HCT116 (cell line): ENCODE results near the gene ZXDC. TPM values are rescaled to one million over a fixed set of nuclear protein-coding genes. Genes with fewer than 3 reads are reported as not detected.

Experiments used
- ATAC-seq: fragments of 200-7000 bp; cut with Tn5 transposase; 2 replicates; pipeline ENCODE4 v1.9.1; 2020; ENCODE audit warnings: mild to moderate bottlenecking, moderate library complexity
- BruUV-seq: library from RNA; stranded (reverse); fragments of 400-500 nt; replicated peaks from 2 replicates; lab custom pipeline; 2021; lab: Mats Ljungman, UMichigan
- CTCF ChIA-PET: fragments of 300-600 bp; sonication (Branson Sonifier 250); formaldehyde crosslinking; loops from one replicate; lab custom pipeline; 2021; ENCODE audit warnings: antibody characterized with exemption; lab: Charles Lee
- POLR2A ChIA-PET: fragments of 300-600, 350-600 bp; sonication (Branson Sonifier 250); formaldehyde crosslinking; loops from one replicate; lab custom pipeline; 2021; ENCODE audit warnings: antibody characterized with exemption; lab: Charles Lee
- RAD21 ChIA-PET, 2 experiments: fragments of 300-600 bp; sonication (Branson Sonifier 250); formaldehyde crosslinking; loops; one replicate each; lab custom pipeline; 2023; ENCODE audit warnings: low total read pairs in 2 of 2; ENCODE audit not compliant: uncharacterized antibody in 2 of 2, unreplicated experiment in 2 of 2, low non-redundant PET in 1 of 2; lab: Charles Lee
- DNase-seq: peaks from one replicate; pipeline ENCODE4 v3.0.0-alpha.2; 2010; ENCODE audit warnings: low read depth, low spot score
- H2AFZ ChIP-seq: fragments of 200-600 bp; shearing (Covaris generic), sonication (generic); 2 replicates; pipeline ENCODE4 v1.6.1; 2017; ENCODE audit warnings: low read depth, mixed run types, mixed read lengths, antibody characterized with exemption, low read length; ENCODE audit not compliant: poor library complexity, severe bottlenecking
- H3K27ac ChIP-seq: 2 replicates; pipeline ENCODE4 v1.5.1; 2012; ENCODE audit warnings: low read depth, low read length
- H3K27me3 ChIP-seq: fragments of 200-600 bp; sonication (generic); 2 replicates; pipeline ENCODE4 v1.6.1; 2016; ENCODE audit warnings: mixed run types, low read length, mixed read lengths; ENCODE audit not compliant: insufficient read depth
- H3K36me3 ChIP-seq, 2 experiments: fragments of 200-500 bp in 1 of 2; fragments of 200-600 bp in 1 of 2; sonication (Bioruptor generic) in 1 of 2; sonication (generic) in 1 of 2; 2 replicates each; pipeline versions ENCODE4 v1.5.1 to v1.6.1; 2014 to 2016; ENCODE audit warnings: low read length in 2 of 2, inconsistent platforms in 1 of 2, mixed read lengths in 1 of 2, mixed run types in 1 of 2; ENCODE audit not compliant: insufficient read depth in 2 of 2, control insufficient read depth in 1 of 2
- H3K4me1 ChIP-seq, 2 experiments: fragments of 200-600 bp in 1 of 2; sonication (generic) in 1 of 2; 2 replicates each; pipeline versions ENCODE4 v1.5.1 to v1.6.1; 2012 to 2017; ENCODE audit warnings: low read length in 2 of 2, inconsistent platforms in 1 of 2, mild to moderate bottlenecking in 1 of 2, mixed read lengths in 1 of 2, mixed run types in 1 of 2, moderate library complexity in 1 of 2; ENCODE audit not compliant: insufficient read depth in 2 of 2, control insufficient read depth in 1 of 2
- H3K4me2 ChIP-seq: fragments of 200-600 bp; sonication (generic); 2 replicates; pipeline ENCODE4 v1.6.1; 2017; ENCODE audit warnings: mixed run types, low read length, mixed read lengths
- H3K4me3 ChIP-seq, 2 experiments: fragments of 200-600 bp in 1 of 2; sonication (generic) in 1 of 2; replicated peaks in 1 of 2; 2 replicates each; pipeline ENCODE4 v1.5.1; 2011 to 2016; ENCODE audit warnings: low read length in 2 of 2, control low read depth in 1 of 2, low read depth in 1 of 2, mild to moderate bottlenecking in 1 of 2, mixed read lengths in 1 of 2, mixed run types in 1 of 2
- H3K79me2 ChIP-seq: fragments of 200-600 bp; sonication (generic); 2 replicates; pipeline ENCODE4 v1.6.1; 2017; ENCODE audit warnings: mild to moderate bottlenecking, mixed run types, low read length, moderate library complexity, mixed read lengths; ENCODE audit not compliant: insufficient read depth
- H3K9ac ChIP-seq: fragments of 200-600 bp; sonication (generic); 2 replicates; pipeline ENCODE4 v1.6.1; 2016; ENCODE audit warnings: low read length, mixed read lengths
- H3K9me2 ChIP-seq: fragments of 200-600 bp; sonication (generic), shearing (Covaris generic); 2 replicates; pipeline ENCODE4 v1.6.1; 2017; ENCODE audit warnings: mixed run types, mild to moderate bottlenecking, moderate library complexity; ENCODE audit not compliant: insufficient read depth
- H3K9me3 ChIP-seq, 2 experiments: fragments of 200-500 bp in 1 of 2; fragments of 200-600 bp in 1 of 2; sonication (Bioruptor generic) in 1 of 2; sonication (generic) in 1 of 2; 2 replicates each; pipeline ENCODE4 v1.6.1; 2014 to 2017; ENCODE audit warnings: low read length in 2 of 2, mixed read lengths in 2 of 2, inconsistent platforms in 1 of 2, low read depth in 1 of 2, mild to moderate bottlenecking in 1 of 2, mixed run types in 1 of 2, moderate library complexity in 1 of 2; ENCODE audit not compliant: control insufficient read depth in 1 of 2, insufficient read depth in 1 of 2
- H4K20me1 ChIP-seq: fragments of 200-600 bp; sonication (generic), shearing (Covaris generic); 2 replicates; pipeline ENCODE4 v1.6.1; 2017; ENCODE audit warnings: mixed run types, mild to moderate bottlenecking, moderate library complexity; ENCODE audit not compliant: insufficient read depth
- CEBPB ChIP-seq: IDR thresholded peaks from 2 replicates; pipeline ENCODE4 v1.6.1; 2012; ENCODE audit warnings: low read depth
- EGR1 ChIP-seq: IDR thresholded peaks from 2 replicates; pipeline ENCODE4 v1.6.1; 2012; ENCODE audit warnings: low read depth
- ELF1 ChIP-seq: IDR thresholded peaks from 2 replicates; pipeline ENCODE4 v1.6.1; 2012; ENCODE audit warnings: low read depth, borderline replicate concordance
- FOSL1 ChIP-seq: IDR thresholded peaks from 2 replicates; pipeline ENCODE4 v1.6.1; 2012; ENCODE audit warnings: low read depth
- JUND ChIP-seq: IDR thresholded peaks from 2 replicates; pipeline ENCODE4 v1.6.1; 2012
- RAD21 ChIP-seq: IDR thresholded peaks from 2 replicates; pipeline ENCODE4 v1.6.1; 2012; ENCODE audit warnings: low read depth, mild to moderate bottlenecking
- REST ChIP-seq: IDR thresholded peaks from 2 replicates; pipeline ENCODE4 v1.6.1; 2012; ENCODE audit warnings: low read depth
- SP1 ChIP-seq: IDR thresholded peaks from 2 replicates; pipeline ENCODE4 v1.6.1; 2012; ENCODE audit warnings: low read depth
- SRF ChIP-seq: IDR thresholded peaks from 2 replicates; pipeline ENCODE4 v1.6.1; 2012; ENCODE audit warnings: low read depth
- ZBTB33 ChIP-seq: IDR thresholded peaks from 2 replicates; pipeline ENCODE4 v1.6.1; 2011; ENCODE audit warnings: mild to moderate bottlenecking, low read length, moderate library complexity; ENCODE audit not compliant: insufficient replicate concordance; ENCODE audit errors: extremely low read depth
- ZFX ChIP-seq: fragments of 450-650 bp; IDR thresholded peaks from 2 replicates; pipeline ENCODE4 v1.6.1; 2017
- ZNF274 ChIP-seq: fragments of 200-500 bp; sonication (Bioruptor generic); IDR thresholded peaks from 2 replicates; pipeline ENCODE4 v1.6.1; 2014; ENCODE audit warnings: mild to moderate bottlenecking, low read depth, low read length, inconsistent platforms
- intact Hi-C: fragments of 100-400 bp; cut with micrococcal nuclease; formaldehyde crosslinking; loops from 2 replicates; pipeline ENCODE4 v1.10.0; 2022
- total RNA-seq: library from RNA; stranded (reverse); gene quantifications from one replicate; pipeline ENCODE4 v1.2.1, GENCODE V29; 2021; ENCODE audit not compliant: unreplicated experiment

ZXDC gene
- total RNA-seq, 1 experiment from 2014 or later: 29.9 TPM

- DNase-seq: no peak
- Histone ChIP-seq H3K36me3 (peaks cover 25 to 28% of the 10 kb centered on the region in 2 experiments; a peak in 3 of 4 replicates), H3K79me2 (peaks cover 29% of the 10 kb centered on the region), H4K20me1 (no peaks in the 10 kb centered on the region), H3K4me2 (no peak overlapping the region), H3K27me3 (no peaks in the 10 kb centered on the region), H3K4me1 (no peaks in the 10 kb centered on the region), H3K9me3 (no peaks in the 10 kb centered on the region), H3K4me3 (no peak overlapping the region), H3K9ac (no peak overlapping the region), H3K27ac (no peak overlapping the region), H2AFZ (no peak overlapping the region), H3K9me2 (no peaks in the 10 kb centered on the region)
- ATAC-seq: no peak
- POLR2A ChIA-PET: interaction anchor here (1.2 kb wide), 1 partner anchor 26 kb away, joined by 4 read pairs; no protein-coding TSS in a partner anchor
- RAD21 ChIA-PET: no interaction called here
- TF ChIP-seq EGR1 (no peak), ELF1 (no peak), REST (no peak), RAD21 (no peak), JUND (no peak), SP1 (no peak), ZFX (no peak), ZNF274 (no peak), ZBTB33 (no peak), CEBPB (no peak), SRF (no peak), FOSL1 (no peak)
- CTCF ChIA-PET: no interaction called here
- intact Hi-C loops: no loop called here
- BruUV-seq: no TSS peak
These were observed 23.5 kb downstream of the ZXDC start for GRCh38 chr3:126452213-126452612.
